H1 (cell line): ENCODE results near the gene GRM7. TPM values are rescaled to one million over a fixed set of nuclear protein-coding genes. Genes with fewer than 3 reads are reported as not detected.

ENCODE experiments used
- CTCF ChIA-PET: fragments of 300-600 bp; sonication (Branson Sonifier 250); formaldehyde crosslinking; loops from one replicate; lab custom pipeline; 2021; ENCODE audit not compliant: partially characterized antibody; lab: Charles Lee
- POLR2A ChIA-PET: fragments of 300-600 bp; sonication (Branson Sonifier 250); formaldehyde crosslinking; loops from one replicate; lab custom pipeline; 2021; ENCODE audit warnings: inconsistent platforms; ENCODE audit not compliant: partially characterized antibody; lab: Charles Lee
- DNase-seq, 2 experiments: peaks; one replicate each; pipeline versions ENCODE4 v3.0.0 to v3.0.0-alpha.2; 2010 to 2022; ENCODE audit warnings: low spot score in 2 of 2, low read depth in 1 of 2, mixed read lengths in 1 of 2
- FAIRE-seq: peaks from 2 replicates; lab custom pipeline; 2011; peaks lifted over from hg19 to GRCh38; lab: Jason Lieb, UNC
- H2AFZ ChIP-seq: 2 replicates; pipeline ENCODE4 v1.8.1; 2012; ENCODE audit warnings: low read length, inconsistent platforms
- H2AK5ac ChIP-seq: 2 replicates; pipeline ENCODE4 v1.6.1; 2013; ENCODE audit warnings: low read depth, low read length
- H2BK120ac ChIP-seq: replicated peaks from 2 replicates; pipeline ENCODE3; 2013; ENCODE audit warnings: low read depth, low read length, inconsistent platforms
- H2BK12ac ChIP-seq: 2 replicates; pipeline ENCODE4 v1.6.1; 2013; ENCODE audit warnings: low read depth, low read length
- H2BK15ac ChIP-seq: 2 replicates; pipeline ENCODE4 v1.6.1; 2013; ENCODE audit warnings: low read length
- H2BK20ac ChIP-seq: 2 replicates; pipeline ENCODE4 v1.6.1; 2013; ENCODE audit warnings: low read length
- H2BK5ac ChIP-seq: 2 replicates; pipeline ENCODE4 v1.6.1; 2013; ENCODE audit warnings: low read depth, low read length
- H3K14ac ChIP-seq: 2 replicates; pipeline ENCODE4 v1.6.1; 2013; ENCODE audit warnings: inconsistent platforms; ENCODE audit not compliant: insufficient read length
- H3K18ac ChIP-seq: 2 replicates; pipeline ENCODE4 v1.6.1; 2013; ENCODE audit warnings: low read length; ENCODE audit errors: extremely low read depth
- H3K23ac ChIP-seq: 2 replicates; pipeline ENCODE4 v1.6.1; 2013; ENCODE audit warnings: inconsistent platforms; ENCODE audit not compliant: insufficient read length
- H3K23me2 ChIP-seq: 2 replicates; pipeline ENCODE4 v1.6.1; 2013; ENCODE audit warnings: low read depth, low read length
- H3K27ac ChIP-seq: 2 replicates; pipeline ENCODE4 v1.6.1; 2011; ENCODE audit warnings: low read depth, low read length, inconsistent platforms
- H3K27me3 ChIP-seq, 4 experiments: replicated peaks in 1 of 4; 1 replicate in 1 of 4; 2 replicates in 3 of 4; pipeline versions ENCODE4 v1.6.1 to v1.8.1; 2011 to 2013; ENCODE audit warnings: low read length in 3 of 4, mild to moderate bottlenecking in 3 of 4, inconsistent platforms in 2 of 4, mixed read lengths in 2 of 4, moderate library complexity in 1 of 4; ENCODE audit not compliant: control insufficient read depth in 3 of 4, insufficient read depth in 3 of 4; ENCODE audit errors: extremely low read depth in 1 of 4
- H3K36me3 ChIP-seq, 4 experiments: 2 replicates each; pipeline versions ENCODE4 v1.6.1 to v1.8.1; 2011 to 2013; ENCODE audit warnings: mild to moderate bottlenecking in 4 of 4, low read length in 3 of 4, moderate library complexity in 2 of 4, control low read depth in 1 of 4, inconsistent platforms in 1 of 4; ENCODE audit not compliant: insufficient read depth in 4 of 4, control insufficient read depth in 2 of 4
- H3K4ac ChIP-seq: replicated peaks from 2 replicates; pipeline ENCODE3; 2013; ENCODE audit warnings: low read length, low read depth, mixed read lengths, inconsistent platforms; ENCODE audit not compliant: insufficient read length
- H3K4me1 ChIP-seq, 4 experiments: replicated peaks in 1 of 4; 1 replicate in 1 of 4; 2 replicates in 3 of 4; pipeline versions ENCODE4 v1.6.1 to v1.8.1; 2011 to 2013; ENCODE audit warnings: low read length in 3 of 4, inconsistent platforms in 2 of 4, mixed read lengths in 1 of 4; ENCODE audit not compliant: insufficient read depth in 4 of 4, control insufficient read depth in 3 of 4
- H3K4me2 ChIP-seq, 2 experiments: 2 replicates each; pipeline versions ENCODE4 v1.6.1 to v1.8.1; 2011 to 2013; ENCODE audit warnings: low read depth in 2 of 2, low read length in 2 of 2, control low read depth in 1 of 2, inconsistent platforms in 1 of 2, mild to moderate bottlenecking in 1 of 2; ENCODE audit not compliant: insufficient read depth in 1 of 2
- H3K4me3 ChIP-seq, 4 experiments: fragments of 200-600, 300-600 bp in 1 of 4; sonication (generic), shearing (Covaris generic), sonication (Bioruptor Twin) in 1 of 4; 2 replicates each; pipeline versions ENCODE4 v1.5.1 to v1.8.1; 2011 to 2016; ENCODE audit warnings: low read length in 4 of 4, low read depth in 3 of 4, control low read depth in 2 of 4, inconsistent platforms in 2 of 4, mild to moderate bottlenecking in 2 of 4, mixed read lengths in 1 of 4, moderate library complexity in 1 of 4; ENCODE audit not compliant: insufficient read depth in 2 of 4; ENCODE audit errors: extremely low read depth in 1 of 4
- H3K56ac ChIP-seq: replicated peaks from 2 replicates; pipeline ENCODE3; 2013; ENCODE audit warnings: low read depth, mild to moderate bottlenecking, mixed read lengths, low read length, inconsistent platforms; ENCODE audit not compliant: insufficient read length
- H3K79me1 ChIP-seq: 2 replicates; pipeline ENCODE4 v1.6.1; 2013; ENCODE audit warnings: low read depth, low read length, control low read depth
- H3K79me2 ChIP-seq, 2 experiments: 2 replicates each; pipeline versions ENCODE4 v1.6.1 to v1.8.1; 2012 to 2013; ENCODE audit warnings: low read length in 2 of 2, mild to moderate bottlenecking in 2 of 2, inconsistent platforms in 1 of 2; ENCODE audit not compliant: insufficient read depth in 2 of 2, control insufficient read depth in 1 of 2
- H3K9ac ChIP-seq, 4 experiments: replicated peaks in 1 of 4; 1 replicate in 1 of 4; 2 replicates in 3 of 4; pipeline versions ENCODE4 v1.6.1 to v1.8.1; 2011 to 2013; ENCODE audit warnings: low read depth in 3 of 4, low read length in 3 of 4, control low read depth in 2 of 4, mild to moderate bottlenecking in 2 of 4, moderate library complexity in 2 of 4, inconsistent platforms in 1 of 4; ENCODE audit errors: extremely low read depth in 1 of 4
- H3K9me3 ChIP-seq, 2 experiments: 2 replicates each; pipeline versions ENCODE4 v1.6.1 to v1.8.1; 2012 to 2013; ENCODE audit warnings: mild to moderate bottlenecking in 2 of 2, moderate library complexity in 2 of 2, control low read depth in 1 of 2, inconsistent platforms in 1 of 2, low read depth in 1 of 2, low read length in 1 of 2, mixed read lengths in 1 of 2; ENCODE audit not compliant: insufficient read depth in 2 of 2
- H4K20me1 ChIP-seq, 2 experiments: replicated peaks in 1 of 2; 2 replicates each; pipeline versions ENCODE3 to v1.8.1; 2011 to 2013; ENCODE audit warnings: inconsistent platforms in 2 of 2, low read length in 2 of 2, mild to moderate bottlenecking in 1 of 2; ENCODE audit not compliant: insufficient read depth in 2 of 2, control insufficient read depth in 1 of 2
- H4K5ac ChIP-seq: 2 replicates; pipeline ENCODE4 v1.6.1; 2013; ENCODE audit warnings: low read length, low read depth, mixed read lengths, inconsistent platforms; ENCODE audit not compliant: insufficient read length
- H4K8ac ChIP-seq: 2 replicates; pipeline ENCODE4 v1.8.0; 2013; ENCODE audit warnings: mild to moderate bottlenecking, moderate library complexity, low read length, inconsistent platforms; ENCODE audit not compliant: insufficient read depth; ENCODE audit errors: extremely low read depth
- H4K91ac ChIP-seq: replicated peaks from 2 replicates; pipeline ENCODE3; 2013; ENCODE audit warnings: low read length, mixed read lengths, inconsistent platforms; ENCODE audit not compliant: insufficient read length
- CBX8 ChIP-seq: fragments of 300-800, 300-1000 bp; sonication (generic); IDR thresholded peaks from 2 replicates; pipeline ENCODE4 v1.7.1; 2016; ENCODE audit warnings: low read depth, low read length, borderline replicate concordance
- CHD2 ChIP-seq: IDR thresholded peaks from 2 replicates; pipeline ENCODE4 v1.6.1; 2012; ENCODE audit warnings: low read length, improper control_type of control experiment
- EGR1 ChIP-seq: IDR thresholded peaks from 2 replicates; pipeline ENCODE4 v1.6.1; 2011; ENCODE audit warnings: low read depth, low read length, borderline replicate concordance
- EZH2 ChIP-seq: fragments of 200-600 bp; sonication (generic); IDR thresholded peaks from 2 replicates; pipeline ENCODE4 v1.7.1; 2012; ENCODE audit warnings: low read depth, mild to moderate bottlenecking, moderate library complexity, low read length, inconsistent platforms; ENCODE audit not compliant: severe bottlenecking
- KDM4A ChIP-seq: IDR thresholded peaks from one replicate; pipeline ENCODE4 v1.7.1; 2012; ENCODE audit warnings: low read depth, mild to moderate bottlenecking, moderate library complexity, low read length, inconsistent platforms; ENCODE audit not compliant: severe bottlenecking
- MAX ChIP-seq: IDR thresholded peaks from 2 replicates; pipeline ENCODE4 v1.6.1; 2012; ENCODE audit warnings: inconsistent platforms
- POLR2AphosphoS5 ChIP-seq: IDR thresholded peaks from 2 replicates; pipeline ENCODE4 v1.6.1; 2011; ENCODE audit warnings: low read depth, low read length
- SIN3A ChIP-seq, 2 experiments: IDR thresholded peaks in 1 of 2; conservative IDR thresholded peaks in 1 of 2; 2 replicates each; pipeline ENCODE4 v1.6.1; 2011 to 2012; ENCODE audit warnings: low read length in 2 of 2, improper control_type of control experiment in 1 of 2, low read depth in 1 of 2, mild to moderate bottlenecking in 1 of 2
- SP1 ChIP-seq: IDR thresholded peaks from 2 replicates; pipeline ENCODE4 v1.6.1; 2011; ENCODE audit warnings: low read depth, low read length
- TAF7 ChIP-seq: optimal IDR thresholded peaks from 2 replicates; pipeline ENCODE3; 2011; ENCODE audit warnings: low read depth, mild to moderate bottlenecking, inconsistent platforms, low read length, moderate library complexity, borderline replicate concordance
- TEAD4 ChIP-seq: IDR thresholded peaks from 2 replicates; pipeline ENCODE4 v1.6.1; 2012; ENCODE audit warnings: low read depth, low read length, inconsistent platforms, mixed read lengths
- YY1 ChIP-seq: IDR thresholded peaks from 2 replicates; pipeline ENCODE4 v1.6.1; 2011; ENCODE audit warnings: low read depth, mild to moderate bottlenecking, low read length
- WGBS, 2 experiments: shearing (Covaris generic) in 1 of 2; methylation state at CpG; one replicate each; pipeline versions ENCODE4 v1.1.6 to v1.1.7; 2013 to 2015; ENCODE audit warnings: low lambda C conversion rate in 2 of 2, mixed read lengths in 2 of 2, inconsistent platforms in 1 of 2, low coverage in 1 of 2, missing lambda C conversion rate in 1 of 2; ENCODE audit not compliant: insufficient replicate concordance in 2 of 2, insufficient coverage in 1 of 2, insufficient read length in 1 of 2; ENCODE audit errors: extremely low coverage in 1 of 2, missing lambda C conversion rate in 1 of 2; 5-methylcytosine and 5-hydroxymethylcytosine counted together
- polyA plus RNA-seq, 7 experiments: library from polyadenylated mRNA; depleted of rRNA in 3 of 7; stranded (reverse) in 5 of 7; unstranded in 2 of 7; fragments of >200 nt in 5 of 7; fragments of 200-250 nt in 2 of 7; gene quantifications; 1 replicate in 5 of 7; 2 replicates in 1 of 7; 4 replicates in 1 of 7; pipeline versions ENCODE4 v1.2.1 to v1.2.3, GENCODE V29; 2011 to 2013; ENCODE audit warnings: missing spikeins in 2 of 7, mixed read lengths in 2 of 7
- total RNA-seq: library from RNA; stranded (reverse); fragmentation: NEBNext Ultra II Directional; extraction: Animal tissue kit (Norgen Biotek cat#: 25700); gene quantifications from 2 replicates; pipeline ENCODE4 v1.2.1, GENCODE V29; 2021

GRM7 gene
- total and polyA plus RNA-seq, 2 of the 8 experiments (the other 6 are each of a cell fraction or from before 2014, with no cell fraction given), result 0.17 to 0.24 TPM

GRCh38 chr3:7396534-7396933, 535.6 kb downstream of the GRM7 start:
- Histone ChIP-seq H3K4ac (no peak overlapping the region), H3K14ac (no peak overlapping the region), H3K79me2 (no peaks in the 10 kb centered on the region), H3K56ac (no peak overlapping the region), H3K23ac (no peak overlapping the region), H2BK12ac (no peak overlapping the region), H2BK120ac (no peak overlapping the region), H4K5ac (no peak overlapping the region), H3K23me2 (no peaks in the 10 kb centered on the region), H4K20me1 (no peaks in the 10 kb centered on the region), H2AFZ (no peak overlapping the region), H3K36me3 (no peaks in the 10 kb centered on the region), H3K79me1 (no peaks in the 10 kb centered on the region), H3K18ac (no peak overlapping the region), H3K27ac (no peak overlapping the region), H3K27me3 (no peaks in the 10 kb centered on the region), H3K9ac (no peak overlapping the region), H2BK5ac (no peak overlapping the region), H3K4me1 (no peaks in the 10 kb centered on the region), H2AK5ac (no peak overlapping the region), H3K4me3 (no peak overlapping the region), H3K9me3 (no peaks in the 10 kb centered on the region), H3K4me2 (no peak overlapping the region), H2BK20ac (no peak overlapping the region), H4K8ac (no peak overlapping the region), H4K91ac (no peak overlapping the region), H2BK15ac (no peak overlapping the region)
- POLR2A ChIA-PET, result no interaction called here
- no peak for FAIRE-seq
- no peak for DNase-seq
- TF ChIP-seq TAF7 (no peak), POLR2AphosphoS5 (no peak), SIN3A (conservative IDR thresholded peaks at IDR 0.05 in 1 of 2, IDR thresholded peaks at IDR 0.05 in 1 of 2; ENCODE audit: low read depth in 1 of 2, low read length in 2 of 2) (no peak), MAX (no peak), EGR1 (no peak), YY1 (no peak), CHD2 (no peak), TEAD4 (no peak), EZH2 (no peak), KDM4A (no peak), CBX8 (no peak), SP1 (no peak)
- WGBS, 2 experiments, result 94% methylated on average over 2 of the region's 2 CpGs; no CpG with 5 or more reads in 1 of the 2 experiments
- CTCF ChIA-PET, result no interaction called here
